IMR-90 (cell line): ENCODE measurements around the gene TTC31. TPM values are rescaled to one million over a fixed set of nuclear protein-coding genes. Genes with fewer than 3 reads are reported as not detected.

ENCODE experiments used
- ATAC-seq: fragments of 200-7000 bp; cut with Tn5 transposase; 2 replicates; pipeline ENCODE4 v1.9.1; 2020; ENCODE audit warnings: low read depth, mild to moderate bottlenecking, moderate library complexity
- BruUV-seq: library from RNA; stranded (reverse); fragments of 400-500 nt; replicated peaks from 2 replicates; lab custom pipeline; 2021; lab: Mats Ljungman, UMichigan
- CTCF ChIA-PET: fragments of 300-600 bp; formaldehyde crosslinking; extraction: SDS; loops from one replicate; lab custom pipeline; 2021; ENCODE audit warnings: antibody characterized with exemption; lab: Yijun Ruan, JAX
- POLR2A ChIA-PET: fragments of 300-600 bp; sonication (Branson Sonifier 250); formaldehyde crosslinking; loops from one replicate; lab custom pipeline; 2022; ENCODE audit warnings: antibody characterized with exemption; ENCODE audit not compliant: unreplicated experiment; lab: Charles Lee
- DNase-seq: peaks from one replicate; pipeline ENCODE4 v3.0.0; 2013
- H2AFZ ChIP-seq: replicated peaks from 2 replicates; pipeline ENCODE3; 2013; ENCODE audit warnings: low read length, mild to moderate bottlenecking; ENCODE audit not compliant: poor library complexity
- H2AK5ac ChIP-seq: 2 replicates; pipeline ENCODE4 v1.6.1; 2013; ENCODE audit warnings: low read depth, low read length, inconsistent platforms
- H2AK9ac ChIP-seq: replicated peaks from 2 replicates; pipeline ENCODE3; 2013; ENCODE audit warnings: mild to moderate bottlenecking, low read depth, low read length, moderate library complexity; ENCODE audit not compliant: poor library complexity
- H2BK120ac ChIP-seq: 2 replicates; pipeline ENCODE4 v1.6.1; 2013; ENCODE audit warnings: low read depth, low read length, inconsistent platforms
- H2BK15ac ChIP-seq: 3 replicates; pipeline ENCODE4 v1.6.1; 2013; ENCODE audit warnings: low read depth, low read length, inconsistent platforms
- H2BK20ac ChIP-seq: 2 replicates; pipeline ENCODE4 v1.6.1; 2013; ENCODE audit warnings: low read depth, mild to moderate bottlenecking, inconsistent platforms, low read length, moderate library complexity
- H2BK5ac ChIP-seq: 2 replicates; pipeline ENCODE4 v1.6.1; 2013; ENCODE audit warnings: mild to moderate bottlenecking, low read depth, low read length, inconsistent platforms; ENCODE audit not compliant: poor library complexity, severe bottlenecking
- H3K14ac ChIP-seq: replicated peaks from 2 replicates; pipeline ENCODE4 v1.6.1; 2013; ENCODE audit warnings: low read depth, low read length, inconsistent platforms
- H3K18ac ChIP-seq: 2 replicates; pipeline ENCODE4 v1.6.1; 2013; ENCODE audit warnings: low read depth, low read length, control low read depth
- H3K23ac ChIP-seq: 2 replicates; pipeline ENCODE4 v1.6.1; 2013; ENCODE audit warnings: low read depth, low read length, inconsistent platforms
- H3K27ac ChIP-seq: 2 replicates; pipeline ENCODE4 v1.5.1; 2013; ENCODE audit warnings: mild to moderate bottlenecking, control low read depth, low read length; ENCODE audit not compliant: insufficient read depth
- H3K27me3 ChIP-seq: 2 replicates; pipeline ENCODE4 v1.6.1; 2013; ENCODE audit warnings: low read length; ENCODE audit not compliant: control insufficient read depth, insufficient read depth
- H3K36me3 ChIP-seq: 2 replicates; pipeline ENCODE4 v1.6.1; 2013; ENCODE audit warnings: low read length, mixed read lengths; ENCODE audit not compliant: control insufficient read depth, insufficient read depth
- H3K4ac ChIP-seq: 2 replicates; pipeline ENCODE4 v1.6.1; 2013; ENCODE audit warnings: low read depth, low read length, inconsistent platforms
- H3K4me1 ChIP-seq: 2 replicates; pipeline ENCODE4 v1.6.1; 2013; ENCODE audit warnings: low read length, mixed read lengths; ENCODE audit not compliant: control insufficient read depth, insufficient read depth
- H3K4me2 ChIP-seq: 2 replicates; pipeline ENCODE4 v1.6.1; 2013; ENCODE audit warnings: low read depth, mild to moderate bottlenecking, control low read depth, low read length, moderate library complexity
- H3K4me3 ChIP-seq: 2 replicates; pipeline ENCODE4 v1.5.1; 2013; ENCODE audit warnings: low read depth, mild to moderate bottlenecking, control low read depth, low read length, moderate library complexity; ENCODE audit not compliant: insufficient read depth
- H3K56ac ChIP-seq: 2 replicates; pipeline ENCODE4 v1.6.1; 2013; ENCODE audit warnings: low read length, inconsistent platforms; ENCODE audit not compliant: insufficient read depth; ENCODE audit errors: extremely low read depth
- H3K79me1 ChIP-seq, 2 experiments: 2 replicates each; pipeline ENCODE4 v1.6.1; 2013; ENCODE audit warnings: low read length in 2 of 2, inconsistent platforms in 1 of 2, low read depth in 1 of 2
- H3K9ac ChIP-seq: 2 replicates; pipeline ENCODE4 v1.6.1; 2013; ENCODE audit warnings: low read depth, low read length, control low read depth
- H3K9me1 ChIP-seq: 2 replicates; pipeline ENCODE4 v1.6.1; 2013; ENCODE audit warnings: low read length, inconsistent platforms; ENCODE audit not compliant: insufficient read depth
- H3K9me3 ChIP-seq: 2 replicates; pipeline ENCODE4 v1.6.1; 2013; ENCODE audit warnings: low read length; ENCODE audit not compliant: control insufficient read depth, insufficient read depth
- H4K20me1 ChIP-seq: 2 replicates; pipeline ENCODE4 v1.6.1; 2013; ENCODE audit warnings: low read length, inconsistent platforms; ENCODE audit not compliant: insufficient read depth
- H4K5ac ChIP-seq: 2 replicates; pipeline ENCODE4 v1.6.1; 2013; ENCODE audit warnings: mild to moderate bottlenecking, low read depth, low read length, control low read depth
- H4K8ac ChIP-seq, 2 experiments: 2 replicates each; pipeline ENCODE4 v1.6.1; 2013; ENCODE audit warnings: low read depth in 2 of 2, low read length in 2 of 2, control low read depth in 1 of 2, inconsistent platforms in 1 of 2
- H4K91ac ChIP-seq: 2 replicates; pipeline ENCODE4 v1.6.1; 2013; ENCODE audit warnings: low read depth, low read length, inconsistent platforms; ENCODE audit not compliant: insufficient read depth
- BHLHE40 ChIP-seq: fragments of 150-350 bp; IDR thresholded peaks from 2 replicates; pipeline ENCODE4 v1.6.1; 2016; ENCODE audit warnings: mild to moderate bottlenecking, low read depth, low read length
- CEBPB ChIP-seq: IDR thresholded peaks from 2 replicates; pipeline ENCODE4 v1.6.1; 2012; ENCODE audit warnings: low read depth, low read length, improper control_type of control experiment
- CHD1 ChIP-seq: IDR thresholded peaks from 2 replicates; pipeline ENCODE4 v1.6.1; 2012; ENCODE audit warnings: low read depth, low read length, improper control_type of control experiment
- CTCF ChIP-seq: conservative IDR thresholded peaks from 2 replicates; pipeline ENCODE4 v1.5.1; 2012; ENCODE audit warnings: mild to moderate bottlenecking, low read depth, low read length, improper control_type of control experiment
- ELK1 ChIP-seq: fragments of 150-350 bp; IDR thresholded peaks from 2 replicates; pipeline ENCODE4 v1.6.1; 2016; ENCODE audit warnings: low read depth, mild to moderate bottlenecking, low read length, moderate library complexity, borderline replicate concordance
- FOS ChIP-seq: fragments of 150-350 bp; IDR thresholded peaks from 2 replicates; pipeline ENCODE4 v1.6.1; 2016; ENCODE audit warnings: low read depth, low read length
- MAFK ChIP-seq: IDR thresholded peaks from 2 replicates; pipeline ENCODE4 v1.6.1; 2012; ENCODE audit warnings: low read depth, low read length, improper control_type of control experiment
- MAZ ChIP-seq: IDR thresholded peaks from 2 replicates; pipeline ENCODE4 v1.6.1; 2012; ENCODE audit warnings: low read depth, mild to moderate bottlenecking, low read length, improper control_type of control experiment, moderate library complexity, borderline replicate concordance
- MXI1 ChIP-seq: IDR thresholded peaks from 2 replicates; pipeline ENCODE4 v1.6.1; 2012; ENCODE audit warnings: low read depth, mild to moderate bottlenecking, low read length, moderate library complexity, borderline replicate concordance
- NFE2L2 ChIP-seq: fragments of 150-350 bp; IDR thresholded peaks from 2 replicates; pipeline ENCODE4 v1.6.1; 2016; ENCODE audit warnings: low read depth, mild to moderate bottlenecking, low read length
- POLR2A ChIP-seq: IDR thresholded peaks from 2 replicates; pipeline ENCODE4 v1.6.1; 2012; ENCODE audit warnings: mild to moderate bottlenecking, low read depth, low read length
- RAD21 ChIP-seq: IDR thresholded peaks from 2 replicates; pipeline ENCODE4 v1.6.1; 2012; ENCODE audit warnings: low read length, improper control_type of control experiment
- RCOR1 ChIP-seq: IDR thresholded peaks from 2 replicates; pipeline ENCODE4 v1.6.1; 2012; ENCODE audit warnings: mild to moderate bottlenecking, low read length, improper control_type of control experiment; ENCODE audit not compliant: insufficient replicate concordance
- RFX5 ChIP-seq: IDR thresholded peaks from 2 replicates; pipeline ENCODE4 v1.8.0; 2012; ENCODE audit warnings: low read depth, mild to moderate bottlenecking, low read length, moderate library complexity
- USF2 ChIP-seq: fragments of 150-350 bp; IDR thresholded peaks from 2 replicates; pipeline ENCODE4 v1.6.1; 2017; ENCODE audit warnings: mild to moderate bottlenecking, antibody characterized with exemption, low read length, low read depth
- WGBS, 2 experiments: methylation state at CpG; one replicate each; pipeline versions ENCODE4 v1.1.5 to v1.1.7; 2013; ENCODE audit warnings: missing lambda C conversion rate in 2 of 2; ENCODE audit not compliant: insufficient read length in 1 of 2; ENCODE audit errors: extremely low coverage in 2 of 2; 5-methylcytosine and 5-hydroxymethylcytosine counted together
- dilution Hi-C: fragments of 300-500 bp; cut with HindIII; formaldehyde crosslinking; loops from one replicate; pipeline ENCODE4 v1.14.3; 2018; ENCODE audit warnings: low sequenced_read_pairs; ENCODE audit not compliant: unreplicated experiment
- in situ Hi-C: fragments of 300-500 bp; cut with MboI; formaldehyde crosslinking; loops from 3 replicates; pipeline ENCODE4 v1.14.3; 2019; ENCODE audit warnings: low sequenced_read_pairs, inconsistent platforms, mixed read lengths
- intact Hi-C: fragments of 100-400 bp; cut with micrococcal nuclease; formaldehyde crosslinking; loops from 2 replicates; pipeline ENCODE4 v1.10.0; 2022
- polyA plus RNA-seq, 3 experiments: library from polyadenylated mRNA; depleted of rRNA; stranded (reverse); fragments of >200 nt; gene quantifications; 2 replicates each; pipeline ENCODE4 v1.2.3, GENCODE V29; 2012; ENCODE audit warnings: low replicate concordance in 1 of 3
- total RNA-seq: library from RNA; depleted of rRNA; stranded (reverse); fragments of >200 nt; gene quantifications from 2 replicates; pipeline ENCODE4 v1.2.3, GENCODE V29; 2012

TTC31 gene
- total and polyA plus RNA-seq, 2 of the 4 experiments (the other 2 are of a cell fraction), result 6.3 to 18.8 TPM

GRCh38 chr2:74436848-74437695 is 45.8 kb upstream of the TTC31 start:
- Histone ChIP-seq H2BK15ac (no peak overlapping the region), H4K91ac (no peak overlapping the region), H4K20me1 (0 out of 2 replicates have a peak, but pooled peaks cover 3% of the 10 kb centered on the region), H3K4me1 (peaks cover 23% of the 10 kb centered on the region), H2BK120ac (no peak overlapping the region), H3K56ac (no peak overlapping the region), H2AK5ac (no peak overlapping the region), H3K9me3 (no peaks in the 10 kb centered on the region), H3K9me1 (peaks cover 21% of the 10 kb centered on the region), H3K4me2 (peak overlapping the region; percentile 55), H3K23ac (no peak overlapping the region), H4K8ac (no peak overlapping the region), H4K5ac (no peak overlapping the region), H2AK9ac (no peak overlapping the region), H3K79me1 (peaks cover 23 to 52% of the 10 kb centered on the region in 2 experiments), H3K4ac (peak overlapping the region; percentile 5; the same call in 1 of the 2 replicates), H3K14ac (0 out of 2 replicates have a peak overlapping the region, but pooled peaks have one; percentile 7), H3K18ac (no peak overlapping the region), H3K9ac (no peak overlapping the region), H2BK20ac (no peak overlapping the region), H2BK5ac (no peak overlapping the region), H2AFZ (no peak overlapping the region), H3K36me3 (peaks cover 4% of the 10 kb centered on the region), H3K27me3 (no peaks in the 10 kb centered on the region), H3K27ac (no peak overlapping the region), H3K4me3 (no peak overlapping the region)
- no peak for ATAC-seq
- dilution Hi-C loops (no loop called here), in situ Hi-C loops (no loop called here), intact Hi-C loops (no loop called here)
- CTCF ChIA-PET, result no interaction called here
- no peak for DNase-seq
- WGBS, 2 experiments, result 52% methylated on average over 3 of the region's 6 CpGs; no CpG with 5 or more reads in 1 of the 2 experiments
- POLR2A ChIA-PET, result no interaction called here
- no TSS peak for BruUV-seq
- TF ChIP-seq FOS, result no peak
- no peak for TF ChIP-seq POLR2A
- no peak for TF ChIP-seq MAZ
- no peak for TF ChIP-seq MXI1
- no peak for TF ChIP-seq RCOR1
- no peak for TF ChIP-seq RFX5
- TF ChIP-seq MAFK, result no peak
- TF ChIP-seq ELK1, result no peak
- TF ChIP-seq CTCF, result no peak
- no peak for TF ChIP-seq NFE2L2
- no peak for TF ChIP-seq CEBPB
- no peak for TF ChIP-seq CHD1
- no peak for TF ChIP-seq RAD21
- no peak for TF ChIP-seq USF2
- no peak for TF ChIP-seq BHLHE40
